Naive B cell (primary cell): ENCODE results near the gene JARID2. TPM values are rescaled to one million over a fixed set of nuclear protein-coding genes. Genes with fewer than 3 reads are reported as not detected.

Experiments used
- ATAC-seq, 2 donors: fragments of 150-1000 bp; cut with Tn5 transposase; 2 replicates each; pipeline ENCODE4 v1.10.0; 2021; ENCODE audit warnings: low read depth in 2 of 2, mild to moderate bottlenecking in 2 of 2, moderate library complexity in 2 of 2
- DNase-seq: peaks from one replicate; pipeline ENCODE4 v3.0.0; 2022
- H3K27ac Mint-ChIP-seq, 6 donors: one replicate each; pipeline ENCODE4 v1.8.0; 2020 to 2022; ENCODE audit warnings: mild to moderate bottlenecking in 6 of 6, mixed read lengths in 6 of 6, moderate library complexity in 5 of 6, inconsistent platforms in 2 of 6
- H3K27me3 Mint-ChIP-seq, 3 donors: one replicate each; pipeline ENCODE4 v1.8.0; 2021 to 2022; ENCODE audit warnings: mixed read lengths in 3 of 3, mild to moderate bottlenecking in 1 of 3
- H3K36me3 Mint-ChIP-seq, 2 donors: one replicate each; pipeline ENCODE4 v1.8.0; 2020 to 2022; ENCODE audit warnings: mixed read lengths in 2 of 2, inconsistent platforms in 1 of 2, mild to moderate bottlenecking in 1 of 2
- H3K4me1 Mint-ChIP-seq, 3 donors: one replicate each; pipeline ENCODE4 v1.8.0; 2020 to 2022; ENCODE audit warnings: mixed read lengths in 3 of 3, inconsistent platforms in 1 of 3, mild to moderate bottlenecking in 1 of 3, moderate library complexity in 1 of 3
- H3K4me3 Mint-ChIP-seq, 8 donors: one replicate each; pipeline ENCODE4 v1.8.0; 2020 to 2022; ENCODE audit warnings: mild to moderate bottlenecking in 8 of 8, mixed read lengths in 8 of 8, moderate library complexity in 8 of 8, inconsistent platforms in 2 of 8
- H3K9me3 Mint-ChIP-seq, 7 donors: one replicate each; pipeline ENCODE4 v1.8.0; 2020 to 2022; ENCODE audit warnings: mixed read lengths in 7 of 7, mild to moderate bottlenecking in 5 of 7, inconsistent platforms in 2 of 7, moderate library complexity in 1 of 7
- polyA plus RNA-seq, 6 donors: library from polyadenylated mRNA; unstranded; fragments of 300-500 nt; fragmentation: Illumina TruSeq; gene quantifications; one replicate each; pipeline ENCODE4 v1.2.3, GENCODE V29; 2021; ENCODE audit warnings: low read depth in 6 of 6

The JARID2 gene
- polyA plus RNA-seq, 6 donors from 2014 or later = 2.7 to 21.9 (median 16.6) TPM

- no peak for ATAC-seq
- Mint-ChIP-seq H3K4me3 (peak overlapping the region in 7 of 8 donors; percentile 19 to 100 (median 94)), H3K36me3 (peaks cover 3 to 6% of the 10 kb centered on the region in 2 donors), H3K9me3 (peaks cover 0 to 3% (median 0%) of the 10 kb centered on the region in 7 donors), H3K4me1 (peaks cover 55 to 83% (median 68%) of the 10 kb centered on the region in 3 donors), H3K27ac (peak overlapping the region; percentile 63 to 100 (median 98)), H3K27me3 (no peaks in the 10 kb centered on the region)
- no peak for DNase-seq
Observed at GRCh38 chr6:15250187-15251168, 4.6 kb downstream of the JARID2 start.

DNA sequence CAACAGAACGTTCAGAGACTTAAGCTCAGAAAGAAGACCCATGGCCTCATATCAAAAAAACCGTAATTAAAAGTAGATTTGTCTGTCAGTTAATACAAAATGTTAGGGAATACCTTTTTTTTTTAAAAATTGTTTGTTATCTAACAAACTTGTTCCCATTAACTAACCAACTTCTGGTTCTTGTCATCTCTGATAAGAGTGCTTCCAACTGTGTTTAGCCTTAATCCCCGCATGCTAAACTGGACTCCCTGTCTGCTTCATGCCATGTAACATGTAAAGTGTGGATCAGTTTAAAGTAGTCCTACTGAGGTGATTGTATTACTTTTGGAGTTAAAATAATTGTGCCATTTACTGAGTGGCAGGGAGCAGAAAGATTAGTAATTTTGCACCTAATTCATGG lies 6.3 kb downstream of the JARID2 start:
- H3K4me1 Mint-ChIP-seq = peaks cover 57 to 92% (median 78%) of the 10 kb centered on the region in 3 donors
- peak overlapping the region in 4 of 8 donors; percentile 11 to 59 (median 53) for H3K4me3 Mint-ChIP-seq
- peaks cover 0 to 3% (median 0%) of the 10 kb centered on the region in 7 donors for H3K9me3 Mint-ChIP-seq
- H3K27ac Mint-ChIP-seq = peak overlapping the region; percentile 34 to 83 (median 62)
- H3K36me3 Mint-ChIP-seq = no peaks in the 10 kb centered on the region
- H3K27me3 Mint-ChIP-seq = no peaks in the 10 kb centered on the region
- DNase-seq (no peak), ATAC-seq (no peak)

DNA sequence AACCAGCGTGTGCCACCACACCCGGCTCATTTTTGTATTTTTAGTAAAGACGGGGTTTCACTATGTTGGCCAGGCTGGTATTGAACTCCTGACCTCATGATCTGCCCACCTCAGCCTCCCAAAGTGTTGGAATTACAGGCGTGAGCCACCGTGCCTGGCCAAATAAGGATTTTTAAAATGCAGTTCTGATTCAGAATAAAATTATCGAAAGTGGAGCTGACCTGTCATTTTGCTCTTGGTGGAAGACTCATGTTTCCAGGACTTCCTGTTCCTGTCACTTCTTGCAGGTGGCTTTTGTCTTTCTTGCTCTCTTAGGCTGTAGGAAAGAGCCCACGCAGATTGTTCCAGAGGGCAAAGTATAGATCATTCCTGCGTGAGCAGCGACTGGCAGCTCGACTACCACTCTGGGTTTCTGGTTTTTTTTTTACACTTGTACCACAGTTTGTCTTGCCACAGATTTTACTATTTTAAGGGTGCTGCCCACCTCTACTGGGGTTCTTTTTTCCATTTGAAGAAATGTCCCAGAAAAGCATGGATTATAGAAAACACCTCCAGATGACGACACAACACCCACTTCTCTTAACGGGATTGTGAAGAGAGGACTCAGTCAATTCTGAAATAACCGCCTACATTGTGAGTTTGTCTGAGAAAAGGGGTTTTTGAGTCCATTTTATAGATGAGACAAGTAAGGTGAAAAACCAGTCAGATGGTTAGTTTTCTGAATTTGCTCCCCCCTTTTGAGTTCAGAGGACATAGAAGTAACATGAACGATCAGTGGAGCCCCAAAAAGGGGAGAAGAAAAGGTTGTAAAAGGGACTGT lies 7.5 kb downstream of the JARID2 start:
- H3K4me1 Mint-ChIP-seq = peaks cover 64 to 97% (median 89%) of the 10 kb centered on the region in 3 donors
- ATAC-seq (no peak), DNase-seq (no peak)
- H3K4me3 Mint-ChIP-seq = peak overlapping the region in 7 of 8 donors; percentile 8 to 85 (median 69)
- no peaks in the 10 kb centered on the region for H3K27me3 Mint-ChIP-seq
- H3K27ac Mint-ChIP-seq = peak overlapping the region; percentile 34 to 95 (median 86)
- H3K36me3 Mint-ChIP-seq = no peaks in the 10 kb centered on the region
- H3K9me3 Mint-ChIP-seq = peaks cover 0 to 3% (median 0%) of the 10 kb centered on the region in 7 donors

GRCh38 chr6:15254070-15254975 lies 8.5 kb downstream of the JARID2 start:
- H3K36me3 Mint-ChIP-seq = no peaks in the 10 kb centered on the region
- peaks cover 66 to 100% (median 93%) of the 10 kb centered on the region in 3 donors for H3K4me1 Mint-ChIP-seq
- DNase-seq (peak; percentile 45), ATAC-seq (peak; percentile 79 to 83)
- H3K4me3 Mint-ChIP-seq = peak overlapping the region; percentile 35 to 85 (median 80)
- H3K27ac Mint-ChIP-seq = peak overlapping the region; percentile 34 to 95 (median 90)
- no peaks in the 10 kb centered on the region for H3K27me3 Mint-ChIP-seq
- H3K9me3 Mint-ChIP-seq = no peaks in the 10 kb centered on the region

DNA sequence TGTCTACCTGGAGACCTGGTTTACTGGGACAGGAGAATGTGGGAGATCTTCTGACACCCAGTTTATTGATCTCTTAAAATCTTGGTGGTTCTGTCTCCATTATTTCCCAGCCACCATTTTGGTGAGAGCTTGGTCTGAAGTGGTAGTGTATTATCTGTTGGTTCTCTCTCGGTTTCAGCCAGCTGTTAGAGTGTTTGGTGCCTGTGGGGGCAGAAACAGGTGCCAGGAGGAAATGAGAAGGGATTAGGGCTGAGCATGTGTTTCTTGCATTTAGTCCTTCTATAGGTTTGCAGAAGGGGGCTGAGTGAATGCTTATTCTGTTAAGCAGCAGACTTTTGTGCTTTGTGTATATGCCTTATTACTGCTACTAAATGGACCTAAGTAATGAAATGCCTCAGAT lies 9.6 kb downstream of the JARID2 start:
- peak; percentile 46 to 49 for ATAC-seq
- peak overlapping the region in 7 of 8 donors; percentile 48 to 85 (median 79) for H3K4me3 Mint-ChIP-seq
- no peaks in the 10 kb centered on the region for H3K36me3 Mint-ChIP-seq
- DNase-seq = peak; percentile 27
- H3K9me3 Mint-ChIP-seq = no peaks in the 10 kb centered on the region
- H3K27me3 Mint-ChIP-seq = no peaks in the 10 kb centered on the region
- peak overlapping the region; percentile 44 to 94 (median 84) for H3K27ac Mint-ChIP-seq
- peaks cover 74 to 100% (median 96%) of the 10 kb centered on the region in 3 donors for H3K4me1 Mint-ChIP-seq

DNA sequence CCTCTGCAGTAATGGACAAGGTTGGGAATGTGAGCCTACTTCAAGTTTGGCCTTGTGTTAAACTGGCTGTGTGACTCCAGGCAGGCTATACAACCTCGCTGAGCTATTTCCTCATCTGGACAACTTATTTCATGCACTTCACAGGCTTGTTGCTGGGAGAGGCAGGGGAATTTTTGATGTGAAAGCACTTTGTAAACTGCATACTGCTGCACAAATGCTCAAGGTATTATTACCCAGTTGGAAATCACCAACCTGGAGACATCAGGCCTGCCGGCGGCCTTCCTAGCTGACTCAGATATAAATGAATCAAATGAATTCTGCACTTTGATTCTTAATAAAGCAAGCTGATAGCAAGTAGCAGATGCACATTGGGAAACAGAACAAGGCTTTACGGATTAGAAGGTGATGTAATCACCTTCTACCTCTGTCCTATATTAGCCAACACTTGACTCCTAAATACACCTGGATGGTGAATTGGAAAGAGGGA lies 10.1 kb downstream of the JARID2 start:
- no peaks in the 10 kb centered on the region for H3K36me3 Mint-ChIP-seq
- no peaks in the 10 kb centered on the region for H3K27me3 Mint-ChIP-seq

DNA sequence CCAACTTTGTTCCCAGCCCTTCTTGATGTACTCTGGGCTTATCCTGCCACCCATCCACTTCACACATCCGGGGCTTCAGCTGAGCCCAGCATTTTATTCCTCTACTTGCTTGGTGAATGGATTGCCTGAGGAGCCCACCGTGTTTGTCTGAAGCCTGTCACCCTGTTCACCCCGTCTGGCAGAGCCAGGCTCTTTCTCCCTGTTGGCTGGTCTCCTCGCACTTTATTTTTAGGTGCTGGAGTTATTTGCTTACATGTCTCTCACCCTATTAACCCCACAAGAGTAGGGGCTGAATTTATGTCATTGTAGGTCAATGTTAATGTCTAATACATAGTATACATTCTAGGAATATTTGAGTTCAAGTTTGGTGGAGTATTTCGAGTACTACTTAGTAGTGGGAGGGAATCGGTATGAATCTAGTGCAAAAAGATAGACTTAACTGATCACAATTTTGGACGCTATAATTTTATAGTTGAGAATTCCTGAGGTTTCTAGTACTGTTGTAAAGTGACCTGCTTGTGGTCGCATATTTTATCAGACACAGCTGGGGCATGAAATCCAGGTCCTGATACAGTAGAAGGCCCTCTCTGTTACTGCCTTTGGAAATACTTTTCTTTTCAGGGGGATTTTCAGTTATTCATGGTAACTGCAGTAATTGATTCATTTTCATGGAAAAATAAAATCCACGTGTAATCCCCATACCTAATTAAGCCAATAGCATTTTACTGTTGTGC lies 10.8 kb downstream of the JARID2 start:
- Mint-ChIP-seq H3K27me3 (no peaks in the 10 kb centered on the region), H3K9me3 (no peaks in the 10 kb centered on the region), H3K4me1 (peaks cover 74 to 97% (median 92%) of the 10 kb centered on the region in 3 donors), H3K27ac (peak overlapping the region in 2 of 6 donors; percentile 9 to 86), H3K36me3 (no peaks in the 10 kb centered on the region), H3K4me3 (peak overlapping the region in 3 of 8 donors; percentile 13 to 54 (median 19))
- DNase-seq (no peak), ATAC-seq (no peak)

More for the DNA sequence above, 10.1 kb downstream of the JARID2 start:
- DNase-seq = no peak
- Mint-ChIP-seq H3K4me1 (peaks cover 78 to 100% (median 93%) of the 10 kb centered on the region in 3 donors), H3K27ac (peak overlapping the region in 3 of 6 donors; percentile 75 to 94 (median 87)), H3K9me3 (no peaks in the 10 kb centered on the region), H3K4me3 (peak overlapping the region in 4 of 8 donors; percentile 48 to 81 (median 64))
- no peak for ATAC-seq

DNA sequence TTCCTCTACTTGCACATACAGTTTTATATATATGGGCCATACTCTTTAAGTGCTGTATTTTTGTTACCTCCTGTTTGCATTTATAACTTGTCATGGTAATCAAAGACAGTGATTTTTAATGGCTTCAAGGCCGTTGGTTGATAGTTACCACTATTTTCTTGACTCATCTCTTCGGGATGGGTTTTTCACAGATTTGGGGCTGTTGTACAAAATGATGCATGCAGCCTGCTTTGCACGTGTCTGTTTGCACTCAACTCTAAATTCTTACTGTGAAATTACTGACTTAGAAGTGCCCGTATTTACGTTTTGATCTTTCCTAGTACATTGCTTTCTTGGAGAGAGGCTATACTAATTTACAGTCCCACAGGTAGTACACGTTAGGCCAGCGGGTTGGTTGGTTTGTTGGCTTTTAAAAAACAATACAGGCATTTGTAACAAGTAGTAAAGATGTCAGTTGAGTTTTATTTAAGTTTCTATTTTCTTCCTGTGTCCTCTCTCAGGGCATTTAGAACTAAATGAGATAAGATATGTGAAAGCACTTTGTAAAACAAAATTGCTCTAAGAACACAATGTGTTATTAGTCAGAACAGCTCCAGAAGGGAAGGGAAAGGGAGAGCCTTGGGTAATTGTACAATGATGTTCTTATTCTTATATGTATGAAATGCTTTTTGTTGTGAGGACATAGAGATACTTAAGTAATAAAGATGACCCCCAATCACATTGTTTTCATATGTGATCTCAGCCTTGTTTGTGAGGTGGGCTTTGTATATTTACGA lies 11.7 kb downstream of the JARID2 start:
- no peak for ATAC-seq
- no peaks in the 10 kb centered on the region for H3K27me3 Mint-ChIP-seq
- no peaks in the 10 kb centered on the region for H3K36me3 Mint-ChIP-seq
- H3K4me3 Mint-ChIP-seq = peak overlapping the region in 1 of 8 donors; percentile 48
- H3K9me3 Mint-ChIP-seq = no peaks in the 10 kb centered on the region
- H3K27ac Mint-ChIP-seq = peak overlapping the region in 4 of 6 donors; percentile 15 to 84 (median 46)
- no peak for DNase-seq
- H3K4me1 Mint-ChIP-seq = peaks cover 71 to 94% (median 88%) of the 10 kb centered on the region in 3 donors

DNA sequence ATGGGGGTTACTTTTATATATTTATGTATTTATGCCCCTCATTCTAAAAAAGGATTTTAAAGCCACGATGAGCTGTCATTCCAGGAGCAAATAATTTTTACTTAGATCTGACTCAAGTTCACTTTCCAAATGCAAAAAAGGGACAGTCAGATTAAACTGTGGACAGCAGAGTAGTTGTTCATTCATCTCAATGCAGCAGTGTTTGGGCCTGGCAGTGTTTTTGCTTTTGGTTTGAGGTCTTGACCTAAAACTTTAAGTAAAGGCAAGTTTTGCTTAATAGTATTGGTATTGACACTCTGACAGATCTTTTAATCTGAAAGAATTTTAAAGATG lies 13.9 kb downstream of the JARID2 start:
- H3K27me3 Mint-ChIP-seq = no peaks in the 10 kb centered on the region
- ATAC-seq (no peak), DNase-seq (no peak)
- no peaks in the 10 kb centered on the region for H3K9me3 Mint-ChIP-seq
- no peaks in the 10 kb centered on the region for H3K36me3 Mint-ChIP-seq
- H3K27ac Mint-ChIP-seq = peak overlapping the region in 4 of 6 donors; percentile 48 to 88 (median 66)
- peak overlapping the region in 1 of 8 donors; percentile 5 for H3K4me3 Mint-ChIP-seq
- H3K4me1 Mint-ChIP-seq = peaks cover 68 to 94% (median 88%) of the 10 kb centered on the region in 3 donors

GRCh38 chr6:15260099-15260821 lies 14.4 kb downstream of the JARID2 start:
- ATAC-seq = no peak
- Mint-ChIP-seq H3K36me3 (no peaks in the 10 kb centered on the region), H3K27me3 (no peaks in the 10 kb centered on the region), H3K9me3 (no peaks in the 10 kb centered on the region), H3K27ac (peak overlapping the region; percentile 44 to 88 (median 53)), H3K4me3 (peak overlapping the region in 1 of 8 donors; percentile 2), H3K4me1 (peaks cover 72 to 94% (median 88%) of the 10 kb centered on the region in 3 donors)
- no peak for DNase-seq
